Loucy (cell line): ENCODE measurements around the gene ATOH7.

ENCODE experiments used
- H2AFZ ChIP-seq: fragments of 200-600 bp; sonication (generic); 2 replicates; pipeline ENCODE4 v1.6.0; 2016; ENCODE audit warnings: antibody characterized with exemption, mild to moderate bottlenecking, low read length, moderate library complexity
- H3F3A ChIP-seq: fragments of 200-600 bp; 2 replicates; pipeline ENCODE4 v1.6.0; 2016; ENCODE audit warnings: antibody characterized with exemption, low read depth, mild to moderate bottlenecking
- H3K27me3 ChIP-seq: fragments of 200-600 bp; sonication (generic); 2 replicates; pipeline ENCODE4 v1.6.1; 2014; ENCODE audit warnings: low read length, mild to moderate bottlenecking; ENCODE audit not compliant: insufficient read depth, poor library complexity, severe bottlenecking
- H3K36me3 ChIP-seq: fragments of 200-600 bp; sonication (generic); 2 replicates; pipeline ENCODE4 v1.6.1; 2016; ENCODE audit warnings: low read length; ENCODE audit not compliant: insufficient read depth
- H3K4me1 ChIP-seq: fragments of 200-600 bp; sonication (generic); 2 replicates; pipeline ENCODE4 v1.5.1; 2014; ENCODE audit warnings: low read length, mild to moderate bottlenecking; ENCODE audit not compliant: insufficient read depth, poor library complexity, severe bottlenecking
- H3K4me2 ChIP-seq: fragments of 200-600 bp; sonication (generic); 2 replicates; pipeline ENCODE4 v1.6.0; 2014; ENCODE audit warnings: antibody characterized with exemption, low read length, low read depth, mild to moderate bottlenecking; ENCODE audit not compliant: poor library complexity, severe bottlenecking
- H3K4me3 ChIP-seq: fragments of 200-600 bp; sonication (generic); 2 replicates; pipeline ENCODE4 v1.5.1; 2014; ENCODE audit warnings: low read length, mild to moderate bottlenecking, mixed read lengths; ENCODE audit not compliant: poor library complexity, severe bottlenecking
- H3K79me2 ChIP-seq: fragments of 200-600 bp; sonication (generic); 2 replicates; pipeline ENCODE4 v1.6.1; 2014; ENCODE audit warnings: low read length; ENCODE audit not compliant: insufficient read depth
- H3K9ac ChIP-seq: fragments of 200-600 bp; sonication (generic); 2 replicates; pipeline ENCODE4 v1.6.0; 2014; ENCODE audit warnings: mild to moderate bottlenecking, low read depth, low read length, moderate library complexity; ENCODE audit not compliant: poor library complexity, severe bottlenecking
- H3K9me2 ChIP-seq: fragments of 200-600 bp; sonication (generic); replicated peaks from 2 replicates; pipeline ENCODE4 v1.6.1; 2016; ENCODE audit warnings: low read depth, low read length, mixed read lengths
- H3K9me3 ChIP-seq: fragments of 200-600 bp; sonication (generic); 2 replicates; pipeline ENCODE4 v1.6.1; 2014; ENCODE audit warnings: mild to moderate bottlenecking, antibody characterized with exemption, low read length, low read depth; ENCODE audit not compliant: insufficient read depth
- H4K20me1 ChIP-seq: fragments of 200-600 bp; sonication (generic); 2 replicates; pipeline ENCODE4 v1.6.0; 2014; ENCODE audit warnings: antibody characterized with exemption, low read length, mild to moderate bottlenecking; ENCODE audit not compliant: insufficient read depth, poor library complexity, severe bottlenecking
- CTCF ChIP-seq: fragments of 200-600 bp; sonication (generic); conservative IDR thresholded peaks from 2 replicates; pipeline ENCODE4 v1.5.1; 2014; ENCODE audit warnings: mild to moderate bottlenecking, antibody characterized with exemption, low read length
- EZH2phosphoT487 ChIP-seq: fragments of 200-600 bp; IDR thresholded peaks from 2 replicates; pipeline ENCODE4 v1.6.1; 2018; ENCODE audit warnings: antibody characterized with exemption, mild to moderate bottlenecking, moderate library complexity, borderline replicate concordance

ATOH7 gene

GRCh38 chr10:68221196-68221595, 10.7 kb downstream of the ATOH7 start:
- H3K9me3 ChIP-seq, result no peaks in the 10 kb centered on the region
- no peak overlapping the region for H3K4me3 ChIP-seq

GRCh38 chr10:68218786-68219185, 13.1 kb downstream of the ATOH7 start:
- Histone ChIP-seq H3K4me3 (no peak overlapping the region), H3K4me2 (no peak overlapping the region), H3K36me3 (no peaks in the 10 kb centered on the region), H3K9ac (no peak overlapping the region), H4K20me1 (no peaks in the 10 kb centered on the region), H3K79me2 (no peaks in the 10 kb centered on the region), H3F3A (no peaks in the 10 kb centered on the region), H3K27me3 (no peaks in the 10 kb centered on the region), H3K9me2 (no peaks in the 10 kb centered on the region), H3K9me3 (no peaks in the 10 kb centered on the region), H2AFZ (no peak overlapping the region), H3K4me1 (no peaks in the 10 kb centered on the region)
- TF ChIP-seq CTCF (no peak), EZH2phosphoT487 (no peak)

More at GRCh38 chr10:68221196-68221595, 10.7 kb downstream of the ATOH7 start:
- Histone ChIP-seq H3K27me3 (no peaks in the 10 kb centered on the region), H2AFZ (no peak overlapping the region), H3K4me1 (no peaks in the 10 kb centered on the region), H3K4me2 (no peak overlapping the region), H3F3A (no peaks in the 10 kb centered on the region), H3K9me2 (no peaks in the 10 kb centered on the region), H4K20me1 (no peaks in the 10 kb centered on the region), H3K36me3 (no peaks in the 10 kb centered on the region), H3K9ac (no peak overlapping the region), H3K79me2 (no peaks in the 10 kb centered on the region)
- TF ChIP-seq CTCF (no peak), EZH2phosphoT487 (no peak)

DNA sequence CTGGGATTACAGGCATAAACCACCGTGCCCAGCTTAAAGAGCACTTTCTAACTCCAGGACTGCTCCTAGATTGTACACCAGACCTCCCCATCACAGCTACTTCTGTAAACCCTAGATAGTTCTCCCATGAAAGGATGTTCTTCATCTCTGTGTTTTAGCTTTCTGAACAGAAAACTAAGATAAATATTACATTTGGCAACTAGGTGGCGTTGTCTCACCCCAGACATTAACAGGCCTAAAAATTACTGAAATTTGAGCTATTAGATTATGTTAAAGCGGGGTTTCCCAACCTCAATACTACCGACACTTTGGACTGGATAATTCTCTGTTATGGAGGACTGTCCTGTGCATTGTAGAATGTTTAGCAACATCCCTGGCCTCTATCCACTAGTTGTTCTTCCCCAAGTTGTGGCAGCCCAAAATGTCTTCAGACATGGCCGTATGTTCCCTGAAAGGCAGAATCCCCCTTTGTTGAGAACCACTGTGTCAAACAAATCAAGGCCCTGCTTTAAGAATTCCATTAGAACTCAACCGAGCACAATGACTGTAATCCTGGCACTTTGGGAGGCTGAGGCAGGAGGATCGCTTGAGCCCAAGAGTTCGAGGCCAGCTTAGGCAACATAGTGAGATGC, 19.1 kb downstream of the ATOH7 start:
- Histone ChIP-seq H3F3A (no peaks in the 10 kb centered on the region), H3K4me1 (no peaks in the 10 kb centered on the region), H3K9ac (no peak overlapping the region), H3K36me3 (no peaks in the 10 kb centered on the region), H2AFZ (peak overlapping the region; percentile 51; the same call in 1 of the 2 replicates), H3K9me3 (no peaks in the 10 kb centered on the region), H3K27me3 (no peaks in the 10 kb centered on the region), H3K79me2 (no peaks in the 10 kb centered on the region), H3K4me2 (no peak overlapping the region), H3K9me2 (no peaks in the 10 kb centered on the region), H3K4me3 (no peak overlapping the region), H4K20me1 (no peaks in the 10 kb centered on the region)
- TF ChIP-seq EZH2phosphoT487 (no peak), CTCF (peak; percentile 79)
